Prostate gland (tissue), 2 donors: ENCODE measurements around the gene B4GALT4.

Source experiments
- POLR2A ChIP-seq: fragments of 450-650 bp; IDR thresholded peaks from one replicate; pipeline ENCODE4 v1.6.1; 2016; ENCODE audit warnings: antibody characterized with exemption, mild to moderate bottlenecking
- TF ChIP-seq, protein P1 (sequence below), 4 experiments: fragments of 200-600 bp in 2 of 4; fragments of 450-650 bp in 2 of 4; sonication (generic) in 2 of 4; IDR thresholded peaks; 1 replicate in 3 of 4; 2 replicates in 1 of 4; pipeline ENCODE4 v1.5.1; 2016 to 2019; ENCODE audit warnings: antibody characterized with exemption in 4 of 4, mild to moderate bottlenecking in 2 of 4, moderate library complexity in 2 of 4

DNA sequence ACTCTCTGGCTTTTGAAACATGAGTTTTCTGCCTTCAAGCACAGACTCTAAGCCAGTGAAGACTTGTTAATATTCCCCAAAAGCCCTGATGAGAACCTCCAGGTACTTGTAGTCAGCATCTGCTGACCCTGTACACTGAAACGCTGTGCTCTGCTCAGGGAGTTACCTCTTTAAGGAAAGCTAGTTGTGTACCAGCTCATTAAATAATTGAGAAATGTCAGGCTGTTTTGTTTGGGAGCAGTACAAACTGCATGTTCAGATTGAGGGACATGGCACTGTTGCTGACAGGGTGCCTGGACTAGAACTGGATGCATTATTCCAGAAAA is 45.6 kb downstream of the B4GALT4 start:
- TF ChIP-seq, protein P1, sequence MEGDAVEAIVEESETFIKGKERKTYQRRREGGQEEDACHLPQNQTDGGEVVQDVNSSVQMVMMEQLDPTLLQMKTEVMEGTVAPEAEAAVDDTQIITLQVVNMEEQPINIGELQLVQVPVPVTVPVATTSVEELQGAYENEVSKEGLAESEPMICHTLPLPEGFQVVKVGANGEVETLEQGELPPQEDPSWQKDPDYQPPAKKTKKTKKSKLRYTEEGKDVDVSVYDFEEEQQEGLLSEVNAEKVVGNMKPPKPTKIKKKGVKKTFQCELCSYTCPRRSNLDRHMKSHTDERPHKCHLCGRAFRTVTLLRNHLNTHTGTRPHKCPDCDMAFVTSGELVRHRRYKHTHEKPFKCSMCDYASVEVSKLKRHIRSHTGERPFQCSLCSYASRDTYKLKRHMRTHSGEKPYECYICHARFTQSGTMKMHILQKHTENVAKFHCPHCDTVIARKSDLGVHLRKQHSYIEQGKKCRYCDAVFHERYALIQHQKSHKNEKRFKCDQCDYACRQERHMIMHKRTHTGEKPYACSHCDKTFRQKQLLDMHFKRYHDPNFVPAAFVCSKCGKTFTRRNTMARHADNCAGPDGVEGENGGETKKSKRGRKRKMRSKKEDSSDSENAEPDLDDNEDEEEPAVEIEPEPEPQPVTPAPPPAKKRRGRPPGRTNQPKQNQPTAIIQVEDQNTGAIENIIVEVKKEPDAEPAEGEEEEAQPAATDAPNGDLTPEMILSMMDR (IDR thresholded peaks at IDR 0.05) = no peak
- TF ChIP-seq POLR2A = no peak
